ENCODE data around the gene TRIO. TPM values are rescaled to one million over a fixed set of nuclear protein-coding genes. Genes with fewer than 3 reads are reported as not detected.

TRIO gene
- total RNA-seq, 1 experiment from 2014 or later: 136 TPM

DNA sequence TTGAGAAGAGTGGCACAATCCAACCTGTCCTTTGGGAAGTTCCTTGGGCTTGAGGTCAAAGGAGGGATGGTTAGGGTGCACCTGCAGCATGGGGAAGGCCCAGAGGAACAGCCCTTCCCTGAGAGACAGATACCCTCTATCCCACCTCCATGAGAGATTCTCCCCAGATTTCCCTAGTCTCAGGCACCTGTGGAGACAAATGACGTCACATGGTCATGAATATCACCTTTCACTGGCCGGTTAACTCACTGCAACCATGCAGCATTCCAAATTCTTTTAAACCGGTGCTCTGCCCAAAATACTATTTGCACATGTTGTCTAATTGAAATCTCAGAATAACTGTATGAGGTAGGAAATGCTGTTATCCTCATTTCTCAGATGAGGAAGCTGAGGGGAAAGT lies 15.6 kb upstream of the TRIO start:
- BruUV-seq (replicated peaks): no TSS peak
- CTCF ChIA-PET: interaction anchor here (0.7 kb wide), 1 partner anchor 1695 kb away, joined by 3 read pairs; no protein-coding TSS in a partner anchor

GRCh38 chr5:14128079-14128478 lies 15.1 kb upstream of the TRIO start:
- CTCF ChIA-PET: interaction anchor here (0.7 kb wide), 1 partner anchor 1696 kb away, joined by 3 read pairs; no protein-coding TSS in a partner anchor

More for the DNA sequence above, 15.6 kb upstream of the TRIO start:
- Mint-ChIP-seq H3K4me3 (ENCODE audit: unreplicated experiment) (no peak overlapping the region), H3K27ac (ENCODE audit: low read depth, unreplicated experiment) (no peak overlapping the region), H3K36me3 (ENCODE audit: insufficient read depth, unreplicated experiment) (no peaks in the 10 kb centered on the region), H3K9me3 (ENCODE audit: unreplicated experiment) (no peaks in the 10 kb centered on the region), H3K27me3 (ENCODE audit: insufficient read depth, unreplicated experiment) (no peaks in the 10 kb centered on the region), H3K4me1 (ENCODE audit: insufficient read depth, unreplicated experiment) (no peaks in the 10 kb centered on the region)
- POLR2A ChIA-PET: no interaction called here
- no peak for DNase-seq (ENCODE audit: unreplicated experiment)
- TF ChIP-seq, protein P1, sequence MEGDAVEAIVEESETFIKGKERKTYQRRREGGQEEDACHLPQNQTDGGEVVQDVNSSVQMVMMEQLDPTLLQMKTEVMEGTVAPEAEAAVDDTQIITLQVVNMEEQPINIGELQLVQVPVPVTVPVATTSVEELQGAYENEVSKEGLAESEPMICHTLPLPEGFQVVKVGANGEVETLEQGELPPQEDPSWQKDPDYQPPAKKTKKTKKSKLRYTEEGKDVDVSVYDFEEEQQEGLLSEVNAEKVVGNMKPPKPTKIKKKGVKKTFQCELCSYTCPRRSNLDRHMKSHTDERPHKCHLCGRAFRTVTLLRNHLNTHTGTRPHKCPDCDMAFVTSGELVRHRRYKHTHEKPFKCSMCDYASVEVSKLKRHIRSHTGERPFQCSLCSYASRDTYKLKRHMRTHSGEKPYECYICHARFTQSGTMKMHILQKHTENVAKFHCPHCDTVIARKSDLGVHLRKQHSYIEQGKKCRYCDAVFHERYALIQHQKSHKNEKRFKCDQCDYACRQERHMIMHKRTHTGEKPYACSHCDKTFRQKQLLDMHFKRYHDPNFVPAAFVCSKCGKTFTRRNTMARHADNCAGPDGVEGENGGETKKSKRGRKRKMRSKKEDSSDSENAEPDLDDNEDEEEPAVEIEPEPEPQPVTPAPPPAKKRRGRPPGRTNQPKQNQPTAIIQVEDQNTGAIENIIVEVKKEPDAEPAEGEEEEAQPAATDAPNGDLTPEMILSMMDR (IDR thresholded peaks at IDR 0.05; ENCODE audit: unreplicated experiment): no peak
- intact Hi-C loops (cut with micrococcal nuclease): no loop called here

DNA sequence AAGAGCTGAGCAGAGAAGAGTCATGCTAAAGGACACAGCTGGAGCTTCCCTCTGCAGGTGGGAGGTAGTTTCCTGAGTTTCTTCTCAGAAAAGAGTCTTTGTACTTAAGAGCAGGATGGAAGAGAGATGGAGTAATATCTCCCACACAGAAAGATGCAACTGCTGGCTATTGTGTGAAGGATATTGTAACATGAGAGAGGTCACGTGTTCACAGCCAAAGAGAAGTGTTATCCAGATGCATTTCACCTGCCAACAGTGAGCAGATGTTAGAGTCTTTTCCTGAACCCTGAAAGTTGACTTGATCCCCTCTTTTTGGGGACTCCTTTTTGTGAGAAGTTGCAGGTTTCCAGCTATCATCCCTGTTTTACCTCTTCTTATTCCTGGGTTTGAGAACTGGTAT lies 14.0 kb upstream of the TRIO start:
- POLR2A ChIA-PET: no interaction called here
- Mint-ChIP-seq H3K4me3 (ENCODE audit: unreplicated experiment) (no peak overlapping the region), H3K36me3 (ENCODE audit: insufficient read depth, unreplicated experiment) (no peaks in the 10 kb centered on the region), H3K27me3 (ENCODE audit: insufficient read depth, unreplicated experiment) (no peaks in the 10 kb centered on the region), H3K4me1 (ENCODE audit: insufficient read depth, unreplicated experiment) (no peaks in the 10 kb centered on the region), H3K9me3 (ENCODE audit: unreplicated experiment) (no peaks in the 10 kb centered on the region), H3K27ac (ENCODE audit: low read depth, unreplicated experiment) (no peak overlapping the region)
- CTCF ChIA-PET: no interaction called here
- DNase-seq (ENCODE audit: unreplicated experiment): no peak
- intact Hi-C loops (cut with micrococcal nuclease): no loop called here
- TF ChIP-seq, protein P1 (IDR thresholded peaks at IDR 0.05; ENCODE audit: unreplicated experiment): no peak
- BruUV-seq (replicated peaks): no TSS peak

More at GRCh38 chr5:14128079-14128478, 15.1 kb upstream of the TRIO start:
- Mint-ChIP-seq H3K27me3 (ENCODE audit: insufficient read depth, unreplicated experiment) (no peaks in the 10 kb centered on the region), H3K4me3 (ENCODE audit: unreplicated experiment) (no peak overlapping the region), H3K4me1 (ENCODE audit: insufficient read depth, unreplicated experiment) (no peaks in the 10 kb centered on the region), H3K9me3 (ENCODE audit: unreplicated experiment) (no peaks in the 10 kb centered on the region), H3K36me3 (ENCODE audit: insufficient read depth, unreplicated experiment) (no peaks in the 10 kb centered on the region), H3K27ac (ENCODE audit: low read depth, unreplicated experiment) (no peak overlapping the region)
- POLR2A ChIA-PET: no interaction called here
- DNase-seq (ENCODE audit: unreplicated experiment): no peak
- intact Hi-C loops (cut with micrococcal nuclease): no loop called here
- TF ChIP-seq, protein P1 (IDR thresholded peaks at IDR 0.05; ENCODE audit: unreplicated experiment): no peak
- BruUV-seq (replicated peaks): no TSS peak

- Mint-ChIP-seq H3K27me3 (ENCODE audit: insufficient read depth, unreplicated experiment) (no peaks in the 10 kb centered on the region), H3K4me3 (ENCODE audit: unreplicated experiment) (no peak overlapping the region), H3K9me3 (ENCODE audit: unreplicated experiment) (no peaks in the 10 kb centered on the region), H3K27ac (ENCODE audit: low read depth, unreplicated experiment) (no peak overlapping the region), H3K4me1 (ENCODE audit: insufficient read depth, unreplicated experiment) (no peaks in the 10 kb centered on the region), H3K36me3 (ENCODE audit: insufficient read depth, unreplicated experiment) (no peaks in the 10 kb centered on the region)
- ChIA-PET CTCF (interaction anchor here (0.9 to 1.9 kb wide), 4 partner anchors 9 to 516 kb away, joined by 3 to 5 read pairs (median 4); no protein-coding TSS in a partner anchor), POLR2A (interaction anchor here (0.8 to 1.6 kb wide), 2 partner anchors 9 to 18 kb away, joined by 3 to 4 read pairs; no protein-coding TSS in a partner anchor)
- TF ChIP-seq, protein P1 (IDR thresholded peaks at IDR 0.05; ENCODE audit: unreplicated experiment): no peak
- no peak for DNase-seq (ENCODE audit: unreplicated experiment)
- intact Hi-C loops (cut with micrococcal nuclease): no loop called here
- BruUV-seq (replicated peaks): no TSS peak
Measured at GRCh38 chr5:14131855-14132503, 11.2 kb upstream of the TRIO start.

Measured in MCF 10A (cell line).